ENCODE data around the gene DYNC1LI2.

Gene DYNC1LI2

GRCh38 chr16:66735891-66736290, 15.5 kb downstream of the DYNC1LI2 start:
- no peaks in the 10 kb centered on the region for H3K9me3 ChIP-seq (ENCODE audit: control insufficient read depth in 1 of 2, low read length in 2 of 2)
- H3K27ac ChIP-seq (ENCODE audit: low read length) = no peak overlapping the region
- no peaks in the 10 kb centered on the region for H3K27me3 ChIP-seq (ENCODE audit: low read depth, low read length)
- no peak overlapping the region for H3K4me3 ChIP-seq (ENCODE audit: low read depth in 1 of 2, low read length in 2 of 2)
- peaks cover 8 to 15% of the 10 kb centered on the region in 2 donors for H3K4me1 ChIP-seq (ENCODE audit: control insufficient read depth in 1 of 2, insufficient read depth in 2 of 2, low read length in 2 of 2)
- peaks cover 54 to 59% of the 10 kb centered on the region in 2 donors for H3K36me3 ChIP-seq (ENCODE audit: control insufficient read depth in 1 of 2, insufficient read depth in 2 of 2, low read length in 2 of 2)

GRCh38 chr16:66731101-66731500, 20.3 kb downstream of the DYNC1LI2 start:
- H3K27ac ChIP-seq (ENCODE audit: low read length) = no peak overlapping the region
- no peaks in the 10 kb centered on the region for H3K9me3 ChIP-seq (ENCODE audit: control insufficient read depth in 1 of 2, low read length in 2 of 2)
- H3K36me3 ChIP-seq (ENCODE audit: control insufficient read depth in 1 of 2, insufficient read depth in 2 of 2, low read length in 2 of 2) = peaks cover 60 to 82% of the 10 kb centered on the region in 2 donors
- H3K27me3 ChIP-seq (ENCODE audit: low read depth, low read length) = no peaks in the 10 kb centered on the region
- no peak overlapping the region for H3K4me3 ChIP-seq (ENCODE audit: low read depth in 1 of 2, low read length in 2 of 2)
- H3K4me1 ChIP-seq (ENCODE audit: control insufficient read depth in 1 of 2, insufficient read depth in 2 of 2, low read length in 2 of 2) = peaks cover 0 to 11% of the 10 kb centered on the region in 2 donors

GRCh38 chr16:66728804-66729203, 22.6 kb downstream of the DYNC1LI2 start:
- peaks cover 0 to 11% of the 10 kb centered on the region in 2 donors for H3K4me1 ChIP-seq (ENCODE audit: control insufficient read depth in 1 of 2, insufficient read depth in 2 of 2, low read length in 2 of 2)
- H3K27me3 ChIP-seq (ENCODE audit: low read depth, low read length) = no peaks in the 10 kb centered on the region
- H3K27ac ChIP-seq (ENCODE audit: low read length) = no peak overlapping the region
- H3K9me3 ChIP-seq (ENCODE audit: control insufficient read depth in 1 of 2, low read length in 2 of 2) = no peaks in the 10 kb centered on the region
- H3K36me3 ChIP-seq (ENCODE audit: control insufficient read depth in 1 of 2, insufficient read depth in 2 of 2, low read length in 2 of 2) = peaks cover 67 to 84% of the 10 kb centered on the region in 2 donors
- no peak overlapping the region for H3K4me3 ChIP-seq (ENCODE audit: low read depth in 1 of 2, low read length in 2 of 2)

- H3K27me3 ChIP-seq (ENCODE audit: low read depth, low read length) = no peaks in the 10 kb centered on the region
- H3K9me3 ChIP-seq (ENCODE audit: control insufficient read depth in 1 of 2, low read length in 2 of 2) = no peaks in the 10 kb centered on the region
- H3K27ac ChIP-seq (ENCODE audit: low read length) = no peak overlapping the region
- peaks cover 0 to 11% of the 10 kb centered on the region in 2 donors for H3K4me1 ChIP-seq (ENCODE audit: control insufficient read depth in 1 of 2, insufficient read depth in 2 of 2, low read length in 2 of 2)
- peaks cover 70 to 85% of the 10 kb centered on the region in 2 donors for H3K36me3 ChIP-seq (ENCODE audit: control insufficient read depth in 1 of 2, insufficient read depth in 2 of 2, low read length in 2 of 2)
- no peak overlapping the region for H3K4me3 ChIP-seq (ENCODE audit: low read depth in 1 of 2, low read length in 2 of 2)
Observed at GRCh38 chr16:66728117-66728787, 23.2 kb downstream of the DYNC1LI2 start.

DNA sequence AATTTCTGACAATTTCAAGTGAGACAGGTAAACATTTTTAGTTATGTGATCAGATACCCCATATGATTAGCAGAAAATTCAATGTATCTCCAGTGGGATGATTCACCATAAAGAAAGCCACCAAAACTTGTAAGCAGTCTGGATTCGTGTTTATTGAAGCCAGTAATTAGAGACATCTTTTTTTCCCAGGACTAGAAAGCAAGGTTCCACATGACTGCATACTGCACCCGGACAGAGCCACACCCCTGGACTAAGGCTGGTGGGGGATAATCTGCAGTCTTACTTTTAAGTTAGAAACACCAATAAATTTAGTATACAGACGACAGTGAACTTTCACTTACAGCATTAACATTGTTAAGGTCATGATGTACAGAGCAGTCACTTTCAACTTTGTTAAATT, 30.6 kb downstream of the DYNC1LI2 start:
- H3K36me3 ChIP-seq (ENCODE audit: control insufficient read depth in 1 of 2, insufficient read depth in 2 of 2, low read length in 2 of 2) = peaks cover 38 to 58% of the 10 kb centered on the region in 2 donors
- no peaks in the 10 kb centered on the region for H3K9me3 ChIP-seq (ENCODE audit: control insufficient read depth in 1 of 2, low read length in 2 of 2)
- no peak overlapping the region for H3K27ac ChIP-seq (ENCODE audit: low read length)
- H3K27me3 ChIP-seq (ENCODE audit: low read depth, low read length) = no peaks in the 10 kb centered on the region
- H3K4me1 ChIP-seq (ENCODE audit: control insufficient read depth in 1 of 2, insufficient read depth in 2 of 2, low read length in 2 of 2) = no peaks in the 10 kb centered on the region
- no peak overlapping the region for H3K4me3 ChIP-seq (ENCODE audit: low read depth in 1 of 2, low read length in 2 of 2)

DNA sequence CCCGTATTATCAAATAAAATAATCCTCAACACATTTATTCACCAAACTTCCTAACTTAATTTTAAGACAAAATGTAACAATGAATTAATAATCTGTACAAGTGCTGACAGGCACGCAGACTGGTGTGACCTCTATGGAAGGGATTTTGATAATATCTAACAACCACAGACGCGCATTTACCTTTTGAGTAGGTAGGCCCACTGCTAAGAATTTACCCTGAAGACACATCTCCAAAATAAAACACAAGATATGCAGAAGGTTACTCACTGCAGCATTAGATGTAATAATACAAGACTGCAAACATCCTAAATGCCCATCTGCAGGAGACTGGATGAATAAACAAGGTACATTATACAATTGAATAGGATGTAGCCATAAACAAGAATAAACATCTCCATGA, 32.2 kb downstream of the DYNC1LI2 start:
- Histone ChIP-seq H3K9me3 (ENCODE audit: control insufficient read depth in 1 of 2, low read length in 2 of 2) (no peaks in the 10 kb centered on the region), H3K36me3 (ENCODE audit: control insufficient read depth in 1 of 2, insufficient read depth in 2 of 2, low read length in 2 of 2) (peaks cover 30 to 46% of the 10 kb centered on the region in 2 donors), H3K4me1 (ENCODE audit: control insufficient read depth in 1 of 2, insufficient read depth in 2 of 2, low read length in 2 of 2) (no peaks in the 10 kb centered on the region), H3K27me3 (ENCODE audit: low read depth, low read length) (no peaks in the 10 kb centered on the region), H3K27ac (ENCODE audit: low read length) (no peak overlapping the region), H3K4me3 (ENCODE audit: low read depth in 1 of 2, low read length in 2 of 2) (no peak overlapping the region)

DNA sequence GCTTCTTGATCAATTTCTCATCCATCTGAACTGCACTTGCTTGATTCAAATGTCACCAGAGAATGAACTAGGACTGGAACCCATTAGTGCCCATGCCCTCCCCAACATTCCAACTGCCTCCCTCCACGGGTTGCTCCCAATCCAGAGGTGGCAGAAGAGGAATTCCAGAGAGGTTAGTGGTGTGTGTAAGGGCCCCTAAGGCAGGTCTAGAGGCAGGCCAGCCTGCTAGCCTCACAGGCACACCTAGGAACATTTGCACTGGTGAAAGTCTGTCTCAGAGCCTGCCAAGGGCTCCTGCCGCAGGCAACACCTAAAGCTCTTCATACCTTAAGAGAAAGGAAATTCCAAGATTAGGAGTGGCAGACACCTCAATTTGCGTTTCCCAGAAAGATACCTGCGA, 33.6 kb downstream of the DYNC1LI2 start:
- H3K9me3 ChIP-seq (ENCODE audit: control insufficient read depth in 1 of 2, low read length in 2 of 2) = no peaks in the 10 kb centered on the region
- peaks cover 16 to 32% of the 10 kb centered on the region in 2 donors for H3K36me3 ChIP-seq (ENCODE audit: control insufficient read depth in 1 of 2, insufficient read depth in 2 of 2, low read length in 2 of 2)
- no peak overlapping the region for H3K4me3 ChIP-seq (ENCODE audit: low read depth in 1 of 2, low read length in 2 of 2)
- H3K27ac ChIP-seq (ENCODE audit: low read length) = no peak overlapping the region
- no peaks in the 10 kb centered on the region for H3K27me3 ChIP-seq (ENCODE audit: low read depth, low read length)
- H3K4me1 ChIP-seq (ENCODE audit: control insufficient read depth in 1 of 2, insufficient read depth in 2 of 2, low read length in 2 of 2) = no peaks in the 10 kb centered on the region

DNA sequence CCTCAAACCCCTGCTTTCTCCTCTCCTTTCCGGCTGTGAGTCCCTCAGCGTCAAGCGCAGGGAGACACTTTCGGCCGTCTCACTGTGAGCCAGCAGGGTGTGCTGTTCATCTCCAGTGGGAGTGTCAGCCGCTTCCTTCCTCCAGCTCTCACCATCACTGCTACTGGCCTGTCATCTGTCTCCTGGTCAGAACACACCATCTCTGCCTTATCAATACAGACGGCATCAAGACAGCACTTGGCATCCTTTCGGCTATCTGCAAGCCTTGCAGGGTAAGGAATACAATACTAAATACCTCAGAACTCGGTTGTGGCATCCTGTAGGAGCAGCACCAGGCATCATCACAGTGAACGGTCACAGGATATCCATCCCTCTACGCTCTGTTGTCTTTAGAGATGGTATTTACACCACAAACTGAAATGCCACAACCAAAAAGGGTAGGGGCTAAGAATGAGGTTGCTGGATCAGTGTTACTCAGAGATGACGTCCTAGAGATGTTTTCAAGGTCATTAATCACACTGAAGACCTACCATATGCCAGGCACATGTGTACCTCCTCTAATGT, 34.2 kb downstream of the DYNC1LI2 start:
- no peaks in the 10 kb centered on the region for H3K9me3 ChIP-seq (ENCODE audit: control insufficient read depth in 1 of 2, low read length in 2 of 2)
- H3K27ac ChIP-seq (ENCODE audit: low read length) = no peak overlapping the region
- no peaks in the 10 kb centered on the region for H3K27me3 ChIP-seq (ENCODE audit: low read depth, low read length)
- H3K36me3 ChIP-seq (ENCODE audit: control insufficient read depth in 1 of 2, insufficient read depth in 2 of 2, low read length in 2 of 2) = peaks cover 10 to 26% of the 10 kb centered on the region in 2 donors
- no peak overlapping the region for H3K4me3 ChIP-seq (ENCODE audit: low read depth in 1 of 2, low read length in 2 of 2)
- H3K4me1 ChIP-seq (ENCODE audit: control insufficient read depth in 1 of 2, insufficient read depth in 2 of 2, low read length in 2 of 2) = no peaks in the 10 kb centered on the region

- Histone ChIP-seq H3K27me3 (ENCODE audit: low read depth, low read length) (no peaks in the 10 kb centered on the region), H3K9me3 (ENCODE audit: control insufficient read depth in 1 of 2, low read length in 2 of 2) (no peaks in the 10 kb centered on the region), H3K4me1 (ENCODE audit: control insufficient read depth in 1 of 2, insufficient read depth in 2 of 2, low read length in 2 of 2) (no peaks in the 10 kb centered on the region), H3K36me3 (ENCODE audit: control insufficient read depth in 1 of 2, insufficient read depth in 2 of 2, low read length in 2 of 2) (peaks cover 3 to 6% of the 10 kb centered on the region in 2 donors), H3K4me3 (ENCODE audit: low read depth in 1 of 2, low read length in 2 of 2) (no peak overlapping the region), H3K27ac (ENCODE audit: low read length) (no peak overlapping the region)
Observed at GRCh38 chr16:66714654-66715307, 36.6 kb downstream of the DYNC1LI2 start.

DNA sequence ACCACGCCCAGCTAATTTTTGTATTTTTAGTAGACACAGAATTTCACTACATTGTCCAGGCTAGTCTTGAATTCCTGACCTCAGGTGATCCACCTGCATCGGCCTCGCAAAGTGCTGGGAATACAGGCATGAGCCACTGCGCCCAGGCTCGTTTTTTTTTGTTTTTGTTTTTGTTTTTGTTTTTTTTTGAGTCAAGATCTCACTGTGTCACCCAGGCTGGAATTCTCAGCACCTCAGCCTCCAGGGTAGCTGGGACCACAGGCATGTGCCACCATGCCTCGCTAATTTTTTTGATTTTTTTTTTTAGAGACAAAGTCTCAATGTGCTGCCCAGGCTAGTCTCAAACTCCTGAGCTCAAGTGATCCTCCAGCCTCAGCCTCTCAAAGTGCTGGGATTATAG, 37.3 kb downstream of the DYNC1LI2 start:
- no peak overlapping the region for H3K27ac ChIP-seq (ENCODE audit: low read length)
- H3K4me1 ChIP-seq (ENCODE audit: control insufficient read depth in 1 of 2, insufficient read depth in 2 of 2, low read length in 2 of 2) = no peaks in the 10 kb centered on the region
- H3K36me3 ChIP-seq (ENCODE audit: control insufficient read depth in 1 of 2, insufficient read depth in 2 of 2, low read length in 2 of 2) = peaks cover 0 to under 1% of the 10 kb centered on the region in 2 donors
- H3K9me3 ChIP-seq (ENCODE audit: control insufficient read depth in 1 of 2, low read length in 2 of 2) = no peaks in the 10 kb centered on the region
- no peaks in the 10 kb centered on the region for H3K27me3 ChIP-seq (ENCODE audit: low read depth, low read length)
- H3K4me3 ChIP-seq (ENCODE audit: low read depth in 1 of 2, low read length in 2 of 2) = no peak overlapping the region

DNA sequence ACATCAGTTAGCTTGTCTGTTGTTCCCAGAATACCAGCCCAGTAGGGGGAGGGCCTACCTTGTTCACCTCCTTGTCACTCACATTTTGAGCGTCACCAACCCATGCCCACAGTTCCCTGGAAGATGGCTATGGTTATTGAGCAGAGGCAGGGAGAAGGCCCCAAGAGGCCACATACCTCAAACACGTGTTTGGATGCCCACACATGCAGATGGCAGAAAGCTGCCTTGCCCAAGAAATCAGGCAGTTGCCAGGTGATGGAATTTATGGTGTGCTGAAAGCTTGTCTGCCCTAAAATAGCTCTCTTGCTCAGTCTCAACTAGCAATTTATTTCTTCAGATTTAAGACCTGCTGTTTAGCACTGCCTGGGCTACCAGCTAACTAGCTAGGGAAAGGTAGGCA, 38.3 kb downstream of the DYNC1LI2 start:
- H3K27ac ChIP-seq (ENCODE audit: low read length) = no peak overlapping the region

More for the DNA sequence above, 38.3 kb downstream of the DYNC1LI2 start:
- no peak overlapping the region for H3K4me3 ChIP-seq (ENCODE audit: low read depth in 1 of 2, low read length in 2 of 2)
- no peaks in the 10 kb centered on the region for H3K36me3 ChIP-seq (ENCODE audit: control insufficient read depth in 1 of 2, insufficient read depth in 2 of 2, low read length in 2 of 2)
- H3K4me1 ChIP-seq (ENCODE audit: control insufficient read depth in 1 of 2, insufficient read depth in 2 of 2, low read length in 2 of 2) = no peaks in the 10 kb centered on the region
- H3K27me3 ChIP-seq (ENCODE audit: low read depth, low read length) = no peaks in the 10 kb centered on the region
- no peaks in the 10 kb centered on the region for H3K9me3 ChIP-seq (ENCODE audit: control insufficient read depth in 1 of 2, low read length in 2 of 2)

Measured in muscle layer of duodenum (tissue), 2 donors.